Glomerular endothelial cell (primary cell): ENCODE measurements around the gene APEH. TPM values are rescaled to one million over a fixed set of nuclear protein-coding genes. Genes with fewer than 3 reads are reported as not detected.

Experiments
- DNase-seq: peaks from one replicate; pipeline ENCODE4 v3.0.0-alpha.2; 2011; ENCODE audit warnings: low read depth, low spot score; ENCODE audit errors: extremely low read depth
- total RNA-seq: library from RNA; depleted of rRNA; stranded (reverse); fragments of >200 nt; gene quantifications from 2 replicates; pipeline ENCODE4 v1.2.3, GENCODE V29; 2015

The APEH gene
- total RNA-seq, 1 donor from 2014 or later, result 58.5 TPM

DNA sequence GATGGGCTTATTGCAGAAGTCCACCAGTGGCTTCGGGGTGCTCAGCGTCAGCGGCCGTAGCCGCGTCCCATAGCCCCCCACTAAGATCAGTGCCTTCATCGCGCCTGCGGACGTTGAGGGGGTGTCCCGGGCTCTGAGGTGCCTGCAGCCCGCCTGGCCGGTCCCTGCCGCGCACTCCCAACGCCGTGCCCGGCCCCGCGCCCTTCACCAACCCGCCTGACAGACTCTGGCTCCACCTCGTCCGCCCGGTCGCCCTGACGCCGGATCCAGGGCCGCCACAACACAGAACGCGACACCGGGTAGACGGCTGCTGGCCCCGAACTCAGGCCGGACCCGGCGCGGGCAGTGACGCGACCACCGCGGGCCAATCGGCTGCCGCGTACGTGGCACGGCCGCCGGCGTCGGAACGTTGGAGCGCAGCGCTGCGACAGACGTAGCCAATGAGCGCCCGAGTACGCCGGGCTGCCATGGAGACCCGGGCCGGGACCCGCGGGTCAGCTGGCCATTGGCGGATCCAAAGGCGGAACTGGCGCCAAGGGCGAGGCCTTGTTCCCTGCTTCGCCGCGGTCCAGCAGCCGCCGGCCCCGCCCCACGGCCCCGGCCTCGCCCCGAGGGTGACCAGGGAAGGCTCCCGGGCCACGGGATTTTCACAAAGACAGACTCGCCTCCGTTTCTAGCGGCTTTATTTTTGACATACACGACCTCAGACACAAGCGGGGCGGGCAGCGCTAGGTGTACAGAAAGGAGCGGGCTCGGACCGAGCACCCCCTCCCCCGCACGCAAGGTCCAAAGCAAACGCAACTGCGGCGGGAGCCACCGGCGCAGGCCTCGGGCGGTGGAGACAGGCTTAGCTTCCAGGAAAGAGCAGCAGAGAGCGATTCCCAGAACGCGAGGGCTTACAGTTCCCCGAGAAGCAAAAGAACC lies 49.7 kb downstream of the APEH start, which contains the start of gene GMPPB:
GMPPB (minus strand) TSS at position 324 of the 924 bp plus-strand sequence; CDS start at position 99, 225 bp downstream.
- peak; percentile 42 for DNase-seq

- no peak for DNase-seq
Observed at GRCh38 chr3:49724586-49724985, 50.4 kb downstream of the APEH start.

DNA sequence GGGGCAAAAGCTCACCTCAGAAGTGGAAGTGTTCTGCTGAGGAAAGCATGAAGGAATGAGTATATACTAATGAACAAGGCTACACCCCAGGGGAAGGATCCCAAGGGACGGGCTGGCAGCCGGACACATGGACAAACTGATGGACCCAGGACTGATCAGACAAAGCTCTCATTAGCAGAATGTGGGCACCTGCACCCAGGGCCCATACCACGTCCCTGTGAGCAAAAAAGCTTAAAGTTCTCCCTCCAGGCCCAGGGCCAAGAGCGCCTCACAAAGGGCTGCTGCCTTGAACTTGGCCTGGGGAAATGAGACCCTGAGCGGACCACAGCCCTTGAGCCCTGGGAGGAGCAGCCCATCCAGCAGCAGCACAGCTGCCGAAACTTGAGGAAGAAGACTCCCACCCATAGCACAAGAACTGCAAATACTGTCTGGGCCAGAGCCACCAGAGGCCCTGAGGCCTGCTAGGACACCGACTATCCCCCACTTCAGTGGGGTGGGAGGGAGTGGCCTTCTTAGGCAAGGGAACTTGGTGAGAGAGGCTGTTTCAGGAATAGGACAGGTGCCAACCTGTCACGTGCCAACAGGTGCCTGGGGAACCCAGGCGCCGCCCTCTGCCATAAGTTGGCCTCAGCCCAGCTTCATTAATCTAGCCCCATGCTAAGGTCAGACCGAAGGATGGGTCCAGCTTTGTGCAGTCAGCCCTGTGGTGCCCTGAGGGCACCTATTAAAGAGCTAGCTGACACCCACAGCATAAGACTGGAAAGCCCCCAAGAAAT lies 51.9 kb downstream of the APEH start:
- no peak for DNase-seq

DNA sequence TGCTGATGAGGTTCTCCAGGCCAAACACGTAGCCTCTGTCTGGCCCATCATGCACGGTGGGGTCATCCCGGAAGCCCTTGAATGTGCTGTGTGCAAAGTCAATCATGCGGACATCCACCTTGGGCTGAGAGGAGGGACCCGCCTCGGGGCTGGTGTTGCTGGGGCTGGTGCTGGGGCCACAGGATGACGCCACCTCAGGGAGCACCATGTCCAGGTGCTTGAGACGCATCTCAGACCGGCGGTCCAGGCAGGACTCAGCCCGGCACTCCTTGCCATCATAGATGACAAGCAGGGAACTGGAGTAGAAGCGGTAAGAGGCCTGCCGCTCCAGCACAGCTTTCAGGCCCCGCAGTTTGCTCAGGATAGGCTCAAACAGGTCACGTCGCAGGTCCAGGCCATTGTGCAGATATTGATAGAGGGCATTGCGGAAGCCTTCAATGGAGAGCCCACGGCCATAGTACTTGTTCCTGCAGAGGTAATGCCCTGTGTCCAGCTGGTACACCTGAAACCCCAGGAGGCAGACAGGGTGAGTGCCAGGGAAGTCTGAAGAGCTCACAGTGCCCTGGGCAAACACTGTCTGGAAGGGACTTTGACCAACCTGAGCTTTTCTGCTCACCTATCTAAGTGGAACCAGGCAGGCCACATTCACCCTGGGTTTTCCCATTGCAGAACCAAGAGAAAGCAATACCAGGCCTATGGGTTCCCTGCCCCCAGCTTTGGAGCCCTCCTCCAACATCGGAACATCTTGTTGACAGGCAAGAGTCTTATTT lies 53.2 kb downstream of the APEH start:
- DNase-seq, result no peak

DNA sequence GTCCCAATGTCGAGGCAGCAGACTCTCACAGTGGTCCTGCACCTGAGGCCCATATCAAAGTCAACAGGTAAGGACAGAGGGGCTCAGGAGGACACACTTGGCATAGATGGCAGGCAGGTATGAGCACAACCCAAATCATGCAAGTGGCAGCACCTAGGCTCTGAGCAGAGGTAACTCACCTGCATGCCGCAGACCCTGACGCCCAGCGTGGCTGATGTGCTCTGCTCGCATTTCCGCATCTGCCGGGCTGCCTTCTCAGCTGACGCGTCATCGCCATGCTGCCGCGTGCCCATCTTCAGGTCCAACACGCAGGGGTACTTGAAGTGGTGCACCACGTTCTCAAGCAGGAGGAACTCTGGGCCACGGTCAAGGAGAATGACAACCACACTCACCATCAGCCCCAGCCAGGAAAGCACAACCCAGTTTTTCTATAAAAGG lies 53.8 kb downstream of the APEH start:
- DNase-seq, result no peak

- DNase-seq, result no peak
Observed at GRCh38 chr3:49729966-49730609, 55.9 kb downstream of the APEH start.

DNA sequence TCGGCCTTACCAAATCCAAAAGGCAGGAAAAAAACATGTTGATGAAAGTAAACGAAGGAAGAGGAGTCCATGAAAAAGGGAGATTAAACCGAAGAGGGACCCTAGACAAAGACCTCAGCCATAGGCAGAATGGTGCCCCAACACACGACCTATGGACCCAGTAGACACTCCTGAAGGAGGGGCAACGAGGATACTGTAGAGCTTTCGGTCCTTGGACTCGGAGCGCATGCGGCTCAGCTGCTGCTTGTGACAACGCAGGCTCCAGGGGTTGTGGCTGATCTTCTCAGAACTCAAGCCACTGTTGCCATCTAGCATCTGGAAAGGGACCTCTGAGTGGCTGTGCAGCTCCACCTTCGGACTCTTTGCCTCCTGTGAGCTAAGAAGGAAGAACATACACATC lies 58.4 kb downstream of the APEH start:
- DNase-seq, result no peak

DNA sequence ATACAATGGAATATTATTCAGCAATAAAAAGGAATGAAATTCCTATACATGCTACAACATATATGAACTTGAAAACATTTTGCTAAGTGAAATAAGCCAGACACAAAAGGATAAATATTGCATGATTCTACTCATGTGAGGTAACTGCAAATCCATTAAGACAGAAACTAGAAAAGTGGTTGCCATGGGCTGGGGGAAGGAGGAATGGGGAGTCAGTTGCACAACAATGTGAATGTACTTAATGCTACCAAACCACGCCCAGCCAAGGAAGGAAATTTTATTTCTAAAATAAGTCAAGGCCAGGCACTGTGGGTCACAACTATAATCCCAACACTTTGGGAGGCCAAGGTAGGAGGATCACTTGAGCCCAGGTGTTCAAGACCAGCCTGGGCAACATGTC lies 59.4 kb downstream of the APEH start:
- no peak for DNase-seq

Other genes starting within 250 kb of the APEH start
- 10.1 and 12.6 TPM in 2 replicates for gene NICN1, start 245.0 kb upstream of the APEH start, total RNA-seq
- gene DAG1, start 204.1 kb upstream of the APEH start, total RNA-seq, result 99.3 and 111 TPM in 2 replicates
- gene BSN, start 119.9 kb upstream of the APEH start, total RNA-seq, result 0.10 and 0.29 TPM in 2 replicates
- 6.7 and 9.6 TPM in 2 replicates for gene MST1, start 15.1 kb downstream of the APEH start, total RNA-seq
- 26.4 and 35.5 TPM in 2 replicates for gene RNF123, start 15.2 kb downstream of the APEH start, total RNA-seq
- gene AMIGO3, start 45.3 kb downstream of the APEH start, total RNA-seq, result 0.19 and 1.2 TPM in 2 replicates
- 27.6 and 33.0 TPM in 2 replicates for gene GMPPB, start 49.6 kb downstream of the APEH start, total RNA-seq
- gene IP6K1, start 112.2 kb downstream of the APEH start, total RNA-seq, result 50.5 and 59.3 TPM in 2 replicates
- gene CDHR4, start 125.5 kb downstream of the APEH start, total RNA-seq, result not detected in 2 replicates
- gene INKA1, start 128.9 kb downstream of the APEH start, total RNA-seq, result 29.6 and 29.8 TPM in 2 replicates
- 46.2 and 79.4 TPM in 2 replicates for gene UBA7, start 139.6 kb downstream of the APEH start, total RNA-seq
- 2.7 and 5.2 TPM in 2 replicates for gene TRAIP, start 182.2 kb downstream of the APEH start, total RNA-seq
- gene CAMKV, start 195.6 kb downstream of the APEH start, total RNA-seq, result not detected in 2 replicates
- 0.10 and 0.18 TPM in 2 replicates for gene MST1R, start 229.5 kb downstream of the APEH start, total RNA-seq